RPMI7951 (cell line): Measurements from ENCODE around the gene MEN1. TPM values are rescaled to one million over a fixed set of nuclear protein-coding genes. Genes with fewer than 3 reads are reported as not detected.

Source experiments
- DNase-seq: peaks from one replicate; pipeline ENCODE4 v3.0.0-alpha.2; 2012; ENCODE audit warnings: low read depth
- total RNA-seq: library from RNA; depleted of rRNA; stranded (reverse); fragments of >200 nt; shearing (Covaris generic); gene quantifications from 2 replicates; pipeline ENCODE4 v1.2.3, GENCODE V29; 2014

The MEN1 gene
- total RNA-seq, 1 experiment from 2014 or later, result 11.7 TPM

DNA sequence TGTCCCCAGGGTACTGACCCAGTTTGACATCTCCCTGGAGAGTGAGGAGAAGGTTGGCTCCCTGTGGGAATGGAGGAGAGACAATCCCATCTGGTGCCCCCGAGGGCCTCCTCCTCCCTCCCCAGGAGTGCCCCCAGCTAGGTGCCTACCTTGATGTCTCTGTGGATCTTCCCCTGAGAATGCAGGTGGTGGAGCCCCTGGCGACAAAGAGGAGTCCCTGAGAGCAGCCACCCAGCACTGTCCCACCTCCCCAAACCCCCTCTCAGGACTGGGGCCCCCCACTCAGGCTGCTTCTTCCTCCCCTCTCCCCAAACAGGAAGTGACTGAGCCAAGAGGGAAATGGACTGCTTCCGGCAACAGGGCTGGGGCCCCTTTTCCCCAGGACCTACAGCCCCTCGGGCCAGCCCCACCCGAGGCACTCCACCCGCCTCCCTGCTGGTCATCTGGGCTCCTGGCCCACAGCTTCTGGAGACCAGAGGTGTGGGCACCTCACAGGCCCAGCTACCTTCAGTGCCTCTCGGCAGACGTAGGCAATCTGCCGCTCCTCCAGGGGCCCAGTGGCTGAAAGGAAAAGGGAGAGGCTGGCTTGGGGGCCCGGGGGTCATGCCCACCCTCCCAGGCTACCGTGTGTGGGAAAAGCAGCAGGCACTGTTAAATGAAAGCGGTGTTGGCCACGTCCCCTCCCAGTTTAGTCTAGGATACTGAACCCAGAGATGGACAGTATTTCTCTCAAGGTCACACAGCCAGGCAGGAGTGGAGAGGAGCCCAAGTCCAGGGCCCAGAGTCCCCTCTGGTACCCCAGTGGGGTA lies 8.6 kb downstream of the MEN1 start:
- DNase-seq, result no peak

DNA sequence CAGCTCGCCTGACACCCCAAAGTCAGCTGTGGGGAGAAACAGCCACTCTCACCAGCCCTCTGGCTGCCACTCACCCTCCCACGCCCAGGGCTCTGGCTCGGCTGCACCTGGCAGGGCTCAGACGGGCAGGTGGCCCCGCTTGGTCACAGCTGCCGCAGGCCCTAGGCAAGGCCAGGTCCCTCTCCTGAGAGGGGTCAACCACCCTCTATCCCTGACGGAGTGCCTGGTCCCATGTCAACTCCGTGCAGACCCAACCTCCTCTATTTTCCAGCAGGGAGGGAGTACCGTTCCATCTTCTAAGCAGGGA lies 9.2 kb downstream of the MEN1 start:
- no peak for DNase-seq

DNA sequence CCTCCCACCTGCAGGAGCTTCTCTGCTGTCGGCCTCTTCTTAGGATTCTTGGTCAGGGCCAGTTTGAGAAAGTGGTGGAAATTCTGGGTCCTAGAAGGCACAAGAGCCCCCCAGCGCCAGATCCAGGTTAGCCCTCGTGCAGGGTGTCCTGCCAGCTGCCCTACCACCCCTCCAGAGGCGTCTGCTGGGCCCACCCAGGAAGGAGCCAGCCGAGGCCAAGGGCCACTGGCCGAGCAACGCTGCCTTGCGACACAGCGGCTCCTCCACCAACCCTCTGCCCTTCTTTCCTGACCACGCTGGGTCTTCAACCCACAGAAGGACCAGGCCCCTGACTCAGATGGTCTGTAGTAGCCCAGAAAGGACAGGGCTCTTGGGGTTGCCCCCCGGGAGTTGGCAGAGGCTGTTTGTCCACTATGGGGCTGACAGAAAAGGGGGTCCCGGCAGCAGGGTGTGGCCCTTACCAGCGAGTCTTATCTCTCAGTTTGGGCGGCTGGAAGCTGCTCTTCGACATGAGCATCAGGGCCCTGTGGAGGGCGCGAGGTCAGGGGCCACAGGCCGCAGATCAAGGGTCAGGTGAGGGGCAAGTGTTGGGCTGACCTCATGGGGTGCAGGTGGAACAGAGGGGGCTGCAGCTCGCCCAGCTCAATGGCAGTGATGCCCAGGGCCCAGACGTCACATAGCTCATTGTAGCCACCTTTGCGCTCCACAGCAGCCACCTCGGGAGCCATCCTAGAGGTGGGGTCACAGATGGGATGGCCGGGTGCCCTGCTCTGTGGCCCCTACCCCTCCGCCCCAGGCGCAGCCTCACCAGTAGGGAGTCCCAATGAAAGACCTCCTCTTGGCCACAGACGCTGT lies 9.8 kb downstream of the MEN1 start:
- DNase-seq, result no peak

DNA sequence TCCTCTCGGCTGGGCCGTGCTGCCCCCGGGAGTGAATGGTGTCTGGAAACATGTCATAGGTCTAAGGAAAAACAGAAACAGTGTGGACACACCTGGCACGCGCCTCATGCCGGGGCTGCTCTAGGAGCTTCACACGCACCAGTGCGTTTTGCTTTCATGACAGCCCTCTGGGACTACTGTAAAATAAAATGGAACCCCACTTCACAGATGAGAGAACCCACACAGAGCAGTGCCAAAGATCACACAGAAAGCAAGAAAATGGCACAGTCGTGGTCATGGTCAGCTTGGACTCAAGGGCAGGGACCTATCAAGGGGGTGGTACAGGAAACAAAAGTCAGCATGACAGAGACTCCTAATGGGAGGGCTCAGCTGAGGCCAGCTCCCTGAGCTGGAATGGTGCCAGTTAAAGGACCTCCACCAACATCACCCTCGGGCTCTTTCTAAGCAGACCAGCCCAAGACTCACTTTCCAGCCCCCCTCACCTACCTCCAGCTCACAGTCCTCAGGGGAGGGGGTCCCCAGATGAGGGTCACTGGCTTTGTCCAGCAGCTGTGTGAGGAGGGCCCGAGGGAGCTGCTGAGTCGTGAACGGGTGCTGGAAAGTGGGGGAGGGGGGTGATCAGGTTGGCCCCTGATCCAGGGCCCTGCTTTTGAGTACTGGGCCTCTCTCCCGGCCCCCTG lies 10.6 kb downstream of the MEN1 start:
- DNase-seq, result no peak

DNA sequence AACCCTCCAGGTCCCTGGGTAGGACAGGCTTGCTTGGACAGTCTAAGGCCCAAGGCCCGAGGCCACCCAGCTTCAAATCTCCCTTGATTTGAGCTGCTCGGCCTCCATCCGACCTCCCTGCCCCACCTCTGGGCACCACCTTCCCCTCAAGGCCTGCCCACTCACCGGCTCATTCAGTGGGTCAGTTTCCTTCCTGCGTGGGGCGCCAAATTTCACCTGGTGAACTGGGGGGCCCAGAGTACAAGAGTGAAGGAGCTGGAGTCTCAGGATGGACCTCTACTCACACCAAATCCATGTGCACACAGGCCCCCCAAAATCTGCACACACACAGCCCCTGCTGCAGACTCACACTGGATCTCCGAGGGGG lies 11.1 kb downstream of the MEN1 start:
- DNase-seq, result no peak

DNA sequence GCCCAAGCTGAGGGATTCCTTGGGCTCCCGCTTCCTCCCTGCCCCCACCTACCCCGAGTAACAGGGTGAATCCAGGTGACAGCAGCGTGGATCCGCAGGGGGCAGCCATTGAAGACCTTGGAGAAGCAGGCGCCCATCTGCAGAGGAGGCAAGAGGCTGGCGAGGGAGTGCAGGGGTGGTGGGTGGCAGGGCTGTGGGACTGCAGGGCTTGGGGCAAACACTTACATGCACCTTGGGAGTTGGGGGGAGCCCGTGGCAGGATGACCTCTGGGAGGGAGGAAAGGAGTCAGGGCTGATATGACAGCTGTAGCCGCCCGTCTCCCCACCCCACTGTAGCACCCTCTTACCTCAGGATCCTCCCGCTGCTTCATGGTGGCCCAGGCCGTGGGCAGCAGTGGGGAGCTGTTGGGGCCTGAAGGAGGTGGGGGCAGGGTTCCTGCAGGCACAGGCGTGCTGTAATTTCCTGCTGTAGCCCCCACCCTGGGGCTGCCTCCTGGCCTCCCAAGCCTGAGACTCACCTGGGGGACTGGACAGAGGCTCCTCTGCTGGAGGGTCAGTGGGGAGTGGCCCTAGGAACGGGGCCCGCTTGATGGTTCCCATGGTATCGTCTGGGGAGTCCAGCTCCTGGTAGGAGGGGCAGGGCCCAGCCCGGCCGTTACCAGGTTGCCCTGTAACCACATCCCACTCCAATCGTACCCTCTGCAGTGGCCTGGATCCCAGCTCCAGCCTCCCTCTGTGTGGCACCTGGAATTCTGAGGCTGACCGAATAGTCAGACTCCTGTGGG lies 13.4 kb downstream of the MEN1 start:
- no peak for DNase-seq

DNA sequence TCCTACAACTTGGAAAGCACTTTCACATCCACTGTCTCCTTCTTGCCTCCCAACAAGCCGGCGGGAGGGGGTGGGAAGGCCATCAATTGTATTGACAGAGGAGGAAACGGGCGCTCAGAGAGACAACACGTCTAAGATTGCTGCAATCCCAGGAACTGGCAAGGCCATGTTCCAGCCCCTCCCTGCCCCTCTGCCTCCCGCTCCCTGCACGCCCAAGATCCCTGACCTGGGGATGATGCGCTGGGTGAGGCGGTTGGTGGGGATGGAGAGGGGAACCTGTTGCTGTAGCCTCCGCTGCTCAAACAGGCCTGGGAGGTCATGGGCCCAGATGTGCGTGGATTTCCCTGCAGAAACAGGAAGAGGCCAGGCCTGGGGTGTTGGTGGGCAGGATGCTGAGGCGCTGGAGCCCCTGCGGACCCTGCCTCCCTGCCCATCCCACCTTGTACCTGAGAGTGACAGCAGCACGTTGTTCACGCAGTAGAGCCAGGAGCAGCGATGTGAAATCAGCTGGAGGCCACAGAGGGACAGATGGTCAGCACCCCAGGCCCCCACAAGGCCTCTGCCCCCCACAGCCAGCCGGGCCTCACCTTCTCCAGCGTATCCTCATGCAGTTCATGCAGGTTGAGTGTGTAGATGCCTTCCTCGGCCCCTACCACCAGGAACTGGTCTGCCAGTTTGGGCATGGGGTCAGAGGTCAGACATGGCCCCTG lies 14.1 kb downstream of the MEN1 start:
- DNase-seq, result no peak

DNA sequence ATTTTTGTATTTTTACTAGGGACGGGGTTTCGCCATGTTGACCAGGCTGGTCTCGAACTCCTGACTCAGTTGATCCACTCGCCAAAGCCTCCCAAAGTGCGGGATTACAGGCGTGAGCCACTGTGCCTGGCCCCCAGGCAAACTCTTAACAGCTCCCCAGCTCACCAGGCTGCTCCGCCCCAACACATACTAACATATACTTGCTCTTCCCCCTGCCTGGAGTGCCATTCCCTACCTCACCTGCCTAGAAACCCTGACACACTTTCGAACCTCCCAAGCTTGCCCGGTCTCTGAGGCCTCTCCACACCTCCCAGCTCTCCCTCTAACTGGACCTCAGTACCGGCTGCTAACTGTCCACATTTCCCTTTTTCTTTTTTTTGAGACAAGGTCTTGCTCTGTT lies 15.8 kb downstream of the MEN1 start:
- DNase-seq, result no peak

DNA sequence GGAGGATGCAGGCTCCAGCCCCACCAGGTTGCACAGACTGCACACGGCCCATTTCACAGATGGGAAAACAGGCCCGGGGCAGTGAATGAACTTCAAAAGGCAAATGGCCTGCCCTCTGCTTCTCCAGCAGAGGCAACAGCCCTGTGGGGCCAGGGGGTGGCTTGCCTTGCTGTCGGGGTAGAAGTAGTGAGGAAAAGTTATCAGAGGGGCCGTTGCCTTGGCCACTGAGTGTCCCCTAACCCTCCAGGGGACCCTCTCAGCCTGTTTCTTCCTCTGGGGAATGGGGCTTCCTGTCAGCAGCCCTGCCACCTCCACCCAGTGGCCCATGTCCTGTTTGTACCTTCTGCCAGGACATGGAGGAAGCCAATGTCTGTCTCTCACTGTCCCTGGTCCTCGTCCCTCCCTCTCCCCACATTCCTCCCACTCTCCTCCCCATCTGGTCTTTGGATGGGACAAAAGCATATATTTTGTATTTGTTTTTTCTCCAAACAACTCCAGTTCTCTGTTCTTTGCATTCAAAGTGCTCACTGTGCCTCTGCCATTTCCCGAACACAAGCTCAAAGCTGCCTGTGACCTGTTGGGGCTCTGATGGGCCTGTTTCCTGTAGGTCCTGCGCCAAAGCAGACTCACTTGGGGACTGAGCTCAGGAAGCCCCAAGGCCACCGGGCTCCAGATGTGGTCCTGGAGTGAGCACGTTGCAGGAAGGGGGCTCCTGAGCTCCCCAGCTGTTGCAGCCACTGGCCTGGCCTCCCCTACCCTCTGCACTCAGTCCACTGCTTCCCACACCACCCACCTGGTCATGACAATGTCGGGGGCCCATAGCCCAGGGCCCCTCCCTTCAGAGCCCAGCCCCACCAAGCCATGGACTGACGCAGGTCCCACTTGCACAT lies 16.8 kb downstream of the MEN1 start:
- DNase-seq, result no peak

DNA sequence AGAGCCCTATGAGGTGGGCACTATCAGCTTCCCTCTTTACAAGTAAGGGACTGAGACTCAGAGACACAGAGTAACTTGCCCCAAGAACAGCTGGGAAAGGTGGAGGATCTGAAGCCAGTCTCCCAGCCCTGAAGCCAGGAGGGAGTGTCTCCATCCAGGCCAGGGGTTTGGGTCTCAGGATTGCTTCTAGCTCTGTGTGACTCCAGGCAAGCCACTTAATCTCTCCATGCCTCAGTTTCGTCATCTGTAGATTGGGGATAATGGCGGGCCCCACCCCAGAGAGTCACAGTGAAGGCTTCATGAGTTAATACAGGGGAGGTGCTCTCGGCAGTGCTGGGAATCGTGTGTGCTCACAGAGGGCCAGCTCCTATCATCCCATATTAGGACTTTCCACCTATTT lies 17.9 kb downstream of the MEN1 start:
- no peak for DNase-seq

DNA sequence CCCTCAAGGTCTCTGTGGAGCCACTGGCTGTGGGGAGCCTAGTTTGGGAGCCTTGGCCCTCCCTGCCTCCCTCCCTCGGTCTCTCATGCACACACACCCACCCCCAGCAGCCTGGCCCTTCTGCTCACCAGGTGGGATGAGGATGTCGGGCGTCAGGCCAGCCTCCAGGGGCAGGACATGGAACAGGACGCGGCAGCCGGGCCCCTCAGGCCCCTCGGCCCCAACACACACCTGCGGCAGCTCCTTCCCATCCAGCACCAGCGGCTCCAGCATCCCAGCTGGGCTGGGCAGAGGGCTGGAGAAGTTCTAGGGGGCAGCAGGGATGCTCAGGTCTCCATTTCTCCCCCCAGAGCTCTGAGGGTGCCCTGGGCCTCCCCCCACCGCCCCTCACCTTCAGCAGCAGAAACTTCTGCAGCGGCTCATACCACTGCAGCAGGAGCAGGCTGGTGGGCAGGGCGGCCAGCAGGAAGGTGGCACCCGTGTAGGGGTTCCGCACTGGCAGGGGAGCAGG lies 18.5 kb downstream of the MEN1 start:
- DNase-seq, result no peak

DNA sequence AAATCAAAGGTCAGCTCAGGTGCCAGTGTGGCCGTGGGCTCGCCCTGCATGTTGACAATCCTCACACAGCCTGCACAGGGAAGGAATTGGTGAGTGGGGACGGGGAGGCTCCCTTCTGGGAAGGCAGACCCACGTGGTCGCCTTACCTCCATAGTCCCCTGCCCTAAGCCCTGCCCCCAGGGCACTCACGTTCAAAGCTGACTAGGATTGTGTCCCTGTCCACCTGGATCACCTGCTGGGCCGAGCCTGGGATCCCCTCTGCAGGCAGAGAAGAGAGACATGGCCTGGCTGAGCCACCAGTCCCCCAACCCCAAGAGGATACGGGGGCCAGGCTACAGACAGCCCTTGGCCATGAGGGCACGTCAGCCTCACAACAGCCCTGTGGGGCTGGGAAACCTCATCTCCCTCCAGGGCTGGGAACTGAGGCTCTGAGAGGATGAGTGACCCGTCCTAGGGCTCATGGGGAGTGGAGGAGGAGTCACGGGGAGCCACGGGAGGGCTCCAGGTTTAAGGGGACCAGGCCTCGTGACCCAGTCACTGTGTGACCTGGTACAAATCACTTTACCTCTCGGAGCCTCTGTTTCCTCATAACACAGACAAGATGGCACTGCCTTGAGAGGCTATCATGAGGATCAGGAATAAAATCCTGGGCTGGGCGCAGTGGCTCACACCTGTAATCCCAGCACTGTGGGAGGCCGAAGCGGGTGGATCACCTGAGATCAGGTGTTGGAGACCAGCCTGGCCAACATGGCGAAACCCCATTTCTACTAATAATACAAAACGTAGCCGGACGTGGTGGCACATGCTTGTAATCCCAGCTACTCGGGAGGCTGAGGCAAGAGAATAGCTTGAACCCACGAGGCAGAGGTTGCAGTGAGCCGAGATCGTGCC lies 19.9 kb downstream of the MEN1 start:
- DNase-seq, result no peak

DNA sequence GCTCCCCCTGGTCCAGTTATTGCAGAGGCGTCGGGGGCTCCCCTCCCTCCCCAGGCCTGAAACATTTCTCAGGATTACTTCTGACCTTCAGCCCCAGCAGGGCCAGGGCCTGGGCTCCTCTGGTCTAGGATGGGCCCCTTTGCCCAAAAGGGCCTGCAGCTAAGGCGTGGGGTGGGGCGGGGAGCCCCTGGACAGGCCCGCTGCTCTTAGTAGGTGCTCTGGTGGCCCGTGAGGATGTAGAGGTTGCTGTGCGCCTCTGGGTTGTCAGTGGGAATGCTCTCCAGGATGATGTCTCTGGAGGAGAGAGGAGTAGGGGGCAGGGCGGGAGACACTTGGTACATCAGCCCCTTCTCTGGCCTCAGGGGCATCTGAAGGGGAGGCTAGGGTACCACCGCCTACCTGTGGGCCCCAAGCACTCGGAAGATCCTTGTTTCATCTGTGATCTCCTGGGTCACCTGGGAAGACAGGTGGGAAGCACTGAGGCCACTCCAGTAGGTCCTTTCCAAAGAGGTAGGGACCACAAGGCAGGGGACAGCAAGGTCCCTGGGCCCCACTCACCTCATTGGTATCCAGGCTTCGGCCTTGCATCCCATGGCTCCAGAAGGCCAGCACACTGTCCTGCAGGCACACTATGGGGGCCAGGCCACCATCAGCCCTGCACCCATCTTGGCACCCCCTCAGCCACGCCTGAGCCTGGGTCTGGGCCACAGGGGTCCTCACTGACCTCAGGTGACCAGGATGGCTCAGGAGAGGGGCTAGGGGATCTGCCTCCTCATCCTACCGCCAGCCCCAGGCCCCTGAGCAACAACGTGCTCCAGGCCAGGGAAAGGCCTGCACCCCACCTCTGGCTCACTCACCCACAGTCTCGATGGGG lies 20.8 kb downstream of the MEN1 start:
- no peak for DNase-seq

DNA sequence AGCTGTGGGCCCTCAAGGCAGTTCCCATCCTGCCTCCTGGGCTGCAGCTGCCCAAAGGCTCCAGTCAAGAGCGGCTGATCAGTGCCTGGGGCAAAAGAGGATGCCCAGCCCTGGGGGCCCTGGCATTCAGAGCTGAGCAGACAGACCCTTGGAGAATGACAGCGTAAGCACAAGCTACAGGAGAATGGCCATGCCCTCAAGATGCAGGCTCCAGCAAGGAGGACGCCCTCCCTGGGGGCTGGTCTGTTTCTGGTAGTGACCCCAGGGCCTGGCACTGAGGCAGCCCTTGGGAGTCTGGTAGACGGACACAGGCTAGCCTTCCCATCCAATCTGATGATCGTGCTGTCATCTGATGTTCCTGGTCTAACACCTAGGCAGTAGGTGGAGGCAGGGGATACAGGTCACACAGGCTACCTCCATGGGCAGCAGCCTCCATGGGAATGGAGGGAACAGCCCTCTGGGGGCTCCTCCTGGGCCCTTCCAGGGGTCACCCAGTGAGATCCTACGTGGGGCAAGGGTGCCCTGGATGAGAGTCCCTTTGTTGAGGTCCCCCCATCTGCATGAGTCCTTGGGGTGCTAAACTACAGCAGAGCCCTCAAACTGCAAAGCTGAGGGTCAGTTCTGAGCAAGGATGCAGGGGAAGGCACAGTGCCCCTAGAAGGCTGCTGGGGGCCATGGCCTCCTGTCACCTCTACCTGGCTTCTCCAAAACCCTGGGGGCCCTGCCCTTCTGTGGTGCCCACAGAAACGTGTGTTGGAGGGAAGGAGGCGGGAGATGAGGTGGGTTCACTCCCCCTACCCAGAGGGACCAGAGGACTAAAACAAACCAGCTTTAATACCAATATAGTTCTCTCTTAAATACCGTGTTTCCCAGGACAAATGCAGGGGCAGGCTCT lies 21.8 kb downstream of the MEN1 start:
- no peak for DNase-seq

DNA sequence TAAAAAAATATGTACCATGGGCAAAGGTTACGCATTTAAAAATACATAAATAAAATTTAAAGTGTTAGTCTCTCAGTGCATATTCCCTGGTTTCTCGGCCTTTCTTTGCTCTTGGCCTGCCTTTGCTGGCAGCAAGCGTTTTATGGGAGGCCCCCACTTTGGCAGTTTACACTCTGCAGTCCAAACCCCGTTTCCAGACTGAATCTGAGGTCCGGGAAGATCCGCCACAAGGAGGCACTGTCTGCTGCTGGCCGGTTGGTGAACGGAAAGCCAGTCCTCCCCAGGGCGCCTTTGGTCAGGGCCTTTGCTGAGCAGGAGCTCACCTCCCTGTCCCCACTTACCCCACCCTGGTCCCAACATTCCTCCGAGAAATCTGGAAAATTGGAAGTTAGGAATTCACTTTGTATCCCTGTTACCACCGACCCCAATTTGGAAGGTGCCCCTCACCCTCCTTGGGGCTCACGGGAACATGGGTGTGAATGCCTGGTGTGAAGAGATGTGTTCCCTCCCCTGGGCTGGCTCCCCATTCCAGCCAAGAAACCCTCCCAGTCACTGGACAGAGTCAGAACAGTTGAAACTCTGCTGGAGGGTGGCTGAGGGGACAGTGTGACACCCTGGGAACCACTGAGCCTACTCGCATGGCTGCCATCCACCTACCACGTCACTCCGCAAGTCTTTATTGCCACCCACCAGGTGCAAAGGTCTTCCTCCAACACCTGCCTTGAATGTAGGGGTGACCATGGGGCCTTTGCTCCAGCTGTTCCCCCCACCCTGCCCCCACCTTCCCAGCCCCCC lies 22.6 kb downstream of the MEN1 start:
- DNase-seq, result peak; percentile 35

DNA sequence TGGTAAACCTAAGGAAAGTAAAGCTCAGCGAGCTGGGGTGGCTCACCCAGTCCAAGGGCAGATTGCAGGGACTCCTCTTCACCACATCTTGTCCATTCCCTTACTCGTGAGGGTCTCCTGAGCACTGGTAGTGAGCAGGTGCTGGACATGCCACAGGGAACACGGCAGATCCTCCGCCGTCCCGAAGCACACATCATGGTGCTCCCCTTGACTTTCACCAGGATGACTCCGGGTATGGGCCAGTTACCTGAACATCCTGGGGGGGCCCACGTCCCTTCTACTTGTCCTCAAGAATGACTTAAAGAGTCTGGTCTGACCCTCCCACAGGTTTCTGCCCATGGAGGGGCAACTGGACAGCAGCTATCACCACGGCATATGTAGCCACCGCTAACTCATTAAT lies 24.0 kb downstream of the MEN1 start:
- no peak for DNase-seq
